OCI-M1 (cell line): Measurements from ENCODE around the gene AQP12B.
"Not testable (repeated sequence)": the region's sequence is repeated elsewhere in the genome, so short reads cannot be mapped to it uniquely, and the experiment has no call there.

ENCODE experiments used
- DNase-seq: peaks from one replicate; lab custom pipeline; 2025; lab: John Stamatoyannopoulos, UW

Gene AQP12B

GRCh38 chr2:240683329-240683979 is 769 bp upstream of the AQP12B start:
- not testable (repeated sequence) for DNase-seq

- not testable (repeated sequence) for DNase-seq
Observed at GRCh38 chr2:240680185-240680584, 2.5 kb downstream of the AQP12B start.

GRCh38 chr2:240678909-240679308 is 3.8 kb downstream of the AQP12B start:
- DNase-seq = not testable (repeated sequence)

- DNase-seq = not testable (repeated sequence)
Observed at GRCh38 chr2:240678043-240678442, 4.6 kb downstream of the AQP12B start.

GRCh38 chr2:240675345-240675744 is 7.3 kb downstream of the AQP12B start:
- DNase-seq = not testable (repeated sequence)

- not testable (repeated sequence) for DNase-seq
Observed at GRCh38 chr2:240674461-240675184, 8.1 kb downstream of the AQP12B start.

- DNase-seq = no peak
Observed at GRCh38 chr2:240672701-240673190, 9.9 kb downstream of the AQP12B start.

GRCh38 chr2:240672076-240672700 is 10.5 kb downstream of the AQP12B start:
- DNase-seq = no peak

- no peak for DNase-seq
Observed at GRCh38 chr2:240670950-240671349, 11.7 kb downstream of the AQP12B start.

GRCh38 chr2:240670402-240670801 is 12.3 kb downstream of the AQP12B start:
- DNase-seq = no peak

GRCh38 chr2:240664622-240665021 is 18.1 kb downstream of the AQP12B start:
- DNase-seq = no peak

GRCh38 chr2:240663546-240664190 is 19.0 kb downstream of the AQP12B start:
- DNase-seq = no peak

- DNase-seq = no peak
Observed at GRCh38 chr2:240662681-240663080, 20.0 kb downstream of the AQP12B start.

- DNase-seq = not testable (repeated sequence)
Observed at GRCh38 chr2:240659883-240660282, 22.8 kb downstream of the AQP12B start.

- DNase-seq = no peak
Observed at GRCh38 chr2:240655931-240656886, 26.5 kb downstream of the AQP12B start.

- DNase-seq = no peak
Observed at GRCh38 chr2:240651185-240651584, 31.5 kb downstream of the AQP12B start.

- DNase-seq = no peak
Observed at GRCh38 chr2:240650254-240650965, 32.3 kb downstream of the AQP12B start.

- DNase-seq = no peak
Observed at GRCh38 chr2:240649331-240649730, 33.4 kb downstream of the AQP12B start.

- DNase-seq = no peak
Observed at GRCh38 chr2:240648650-240649275, 33.9 kb downstream of the AQP12B start.

GRCh38 chr2:240648155-240648649 is 34.5 kb downstream of the AQP12B start:
- DNase-seq = no peak
